ENCODE data around the gene ZNF397. TPM values are rescaled to one million over a fixed set of nuclear protein-coding genes. Genes with fewer than 3 reads are reported as not detected.
"Not testable (repeated sequence)": the region's sequence is repeated elsewhere in the genome, so short reads cannot be mapped to it uniquely, and the experiment has no call there.

ZNF397 gene
- polyA plus RNA-seq, 3 donors = 3.6 to 6.6 (median 3.6) TPM

DNA sequence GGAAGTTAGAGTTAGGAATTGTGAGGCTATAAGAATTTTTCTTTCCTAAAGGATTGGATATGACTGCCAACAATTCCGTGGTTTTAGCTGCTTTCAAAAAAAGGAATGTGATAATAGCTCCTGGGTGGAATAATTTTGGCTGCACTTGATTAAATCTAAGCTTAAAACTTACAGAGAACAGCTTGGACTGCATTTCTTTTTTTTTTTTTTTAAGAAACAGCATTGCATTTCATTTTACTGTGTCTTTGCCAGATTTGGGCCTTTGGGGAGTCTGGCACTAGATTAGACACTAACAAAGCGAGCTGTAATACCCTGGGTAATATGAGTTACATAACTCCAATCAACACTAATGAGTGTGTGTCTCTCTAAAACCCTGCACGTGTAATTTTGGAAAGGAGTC, 37.8 kb upstream of the ZNF397 start:
- no peaks in the 10 kb centered on the region for H3K79me2 ChIP-seq (ENCODE audit: insufficient read depth, low read length)
- no peak overlapping the region for H3K27ac ChIP-seq (ENCODE audit: low read depth in 1 of 2, low read length in 2 of 2)
- WGBS (ENCODE audit: insufficient coverage) = no CpG with 5 or more reads among the region's 3 CpGs
- H3K4me1 ChIP-seq (ENCODE audit: control insufficient read depth in 1 of 2, insufficient read depth in 2 of 2, low read length in 2 of 2) = no peaks in the 10 kb centered on the region
- no peaks in the 10 kb centered on the region for H3K27me3 ChIP-seq (ENCODE audit: control insufficient read depth in 2 of 2, insufficient read depth in 2 of 2, low read length in 2 of 2)
- intact Hi-C loops (cut with micrococcal nuclease) = no loop called here
- no peak overlapping the region for H3K9ac ChIP-seq (ENCODE audit: insufficient read depth, low read length, poor library complexity, severe bottlenecking)
- DNase-seq = no peak
- Mint-ChIP-seq H3K36me3 (no peaks in the 10 kb centered on the region), H3K27ac (no peak overlapping the region), H3K4me1 (no peaks in the 10 kb centered on the region), H3K9me3 (peaks cover 9 to 23% (median 13%) of the 10 kb centered on the region in 7 donors), H3K4me3 (no peak overlapping the region), H3K27me3 (ENCODE audit: low read depth in 3 of 3) (peaks cover 0 to 1% (median 0%) of the 10 kb centered on the region in 3 donors)
- no peaks in the 10 kb centered on the region for H4K20me1 ChIP-seq (ENCODE audit: insufficient read depth, low read length)
- H2AFZ ChIP-seq (ENCODE audit: insufficient read depth, low read depth, low read length, poor library complexity, severe bottlenecking) = no peak overlapping the region
- TF ChIP-seq, protein P1, sequence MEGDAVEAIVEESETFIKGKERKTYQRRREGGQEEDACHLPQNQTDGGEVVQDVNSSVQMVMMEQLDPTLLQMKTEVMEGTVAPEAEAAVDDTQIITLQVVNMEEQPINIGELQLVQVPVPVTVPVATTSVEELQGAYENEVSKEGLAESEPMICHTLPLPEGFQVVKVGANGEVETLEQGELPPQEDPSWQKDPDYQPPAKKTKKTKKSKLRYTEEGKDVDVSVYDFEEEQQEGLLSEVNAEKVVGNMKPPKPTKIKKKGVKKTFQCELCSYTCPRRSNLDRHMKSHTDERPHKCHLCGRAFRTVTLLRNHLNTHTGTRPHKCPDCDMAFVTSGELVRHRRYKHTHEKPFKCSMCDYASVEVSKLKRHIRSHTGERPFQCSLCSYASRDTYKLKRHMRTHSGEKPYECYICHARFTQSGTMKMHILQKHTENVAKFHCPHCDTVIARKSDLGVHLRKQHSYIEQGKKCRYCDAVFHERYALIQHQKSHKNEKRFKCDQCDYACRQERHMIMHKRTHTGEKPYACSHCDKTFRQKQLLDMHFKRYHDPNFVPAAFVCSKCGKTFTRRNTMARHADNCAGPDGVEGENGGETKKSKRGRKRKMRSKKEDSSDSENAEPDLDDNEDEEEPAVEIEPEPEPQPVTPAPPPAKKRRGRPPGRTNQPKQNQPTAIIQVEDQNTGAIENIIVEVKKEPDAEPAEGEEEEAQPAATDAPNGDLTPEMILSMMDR (IDR thresholded peaks at IDR 0.05) = no peak
- no peak overlapping the region for H3K4me2 ChIP-seq (replicated peaks; ENCODE audit: extremely low read depth, low read length, poor library complexity, severe bottlenecking)
- no peaks in the 10 kb centered on the region for H3K36me3 ChIP-seq (replicated peaks in 1 of 2; ENCODE audit: control insufficient read depth in 1 of 2, insufficient read depth in 2 of 2, low read length in 2 of 2)
- H3K4me3 ChIP-seq (replicated peaks in 1 of 3; ENCODE audit: low read depth in 2 of 3, low read length in 3 of 3) = no peak overlapping the region
- H3K9me3 ChIP-seq (replicated peaks in 1 of 2; ENCODE audit: control insufficient read depth in 1 of 2, insufficient read depth in 1 of 2, low read length in 2 of 2) = peaks cover 0 to 4% of the 10 kb centered on the region in 2 donors

DNA sequence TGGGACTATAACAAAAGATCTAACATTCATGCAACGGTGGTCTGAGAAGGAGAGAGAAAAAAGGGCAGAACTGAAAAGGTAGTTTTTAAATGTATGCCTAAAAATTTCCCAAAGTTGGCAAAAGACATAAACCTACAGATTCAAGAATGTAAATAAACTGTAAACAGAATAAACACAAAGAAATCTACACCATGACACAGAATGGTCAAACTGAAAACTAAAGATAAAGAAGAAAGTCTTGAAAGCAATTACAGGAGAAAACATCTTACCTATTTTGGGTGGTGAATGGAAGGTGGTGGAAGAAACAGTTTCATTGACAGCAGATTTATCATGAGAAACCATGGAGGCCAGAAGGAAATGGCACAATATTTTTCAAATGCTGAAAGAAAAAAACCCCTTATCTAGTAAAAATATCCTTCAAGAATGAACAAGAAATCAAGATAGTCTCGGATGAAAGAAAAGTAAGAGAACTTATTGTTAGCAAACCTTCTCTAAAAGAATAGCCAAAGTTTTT, 35.6 kb upstream of the ZNF397 start:
- Histone ChIP-seq H3K27ac (ENCODE audit: low read depth in 1 of 2, low read length in 2 of 2) (no peak overlapping the region), H4K20me1 (ENCODE audit: insufficient read depth, low read length) (no peaks in the 10 kb centered on the region), H3K9me3 (replicated peaks in 1 of 2; ENCODE audit: control insufficient read depth in 1 of 2, insufficient read depth in 1 of 2, low read length in 2 of 2) (peaks cover 0 to 4% of the 10 kb centered on the region in 2 donors), H3K36me3 (replicated peaks in 1 of 2; ENCODE audit: control insufficient read depth in 1 of 2, insufficient read depth in 2 of 2, low read length in 2 of 2) (no peaks in the 10 kb centered on the region), H3K27me3 (ENCODE audit: control insufficient read depth in 2 of 2, insufficient read depth in 2 of 2, low read length in 2 of 2) (no peaks in the 10 kb centered on the region), H3K79me2 (ENCODE audit: insufficient read depth, low read length) (no peaks in the 10 kb centered on the region), H2AFZ (ENCODE audit: insufficient read depth, low read depth, low read length, poor library complexity, severe bottlenecking) (no peak overlapping the region), H3K4me1 (ENCODE audit: control insufficient read depth in 1 of 2, insufficient read depth in 2 of 2, low read length in 2 of 2) (no peaks in the 10 kb centered on the region), H3K9ac (ENCODE audit: insufficient read depth, low read length, poor library complexity, severe bottlenecking) (no peak overlapping the region), H3K4me3 (replicated peaks in 1 of 3; ENCODE audit: low read depth in 2 of 3, low read length in 3 of 3) (no peak overlapping the region), H3K4me2 (replicated peaks; ENCODE audit: extremely low read depth, low read length, poor library complexity, severe bottlenecking) (no peak overlapping the region)
- TF ChIP-seq, protein P1 (IDR thresholded peaks at IDR 0.05) = no peak
- no peaks in the 10 kb centered on the region for H3K36me3 Mint-ChIP-seq
- H3K27me3 Mint-ChIP-seq (ENCODE audit: low read depth in 3 of 3) = peaks cover 0 to 1% (median 0%) of the 10 kb centered on the region in 3 donors
- no peaks in the 10 kb centered on the region for H3K4me1 Mint-ChIP-seq
- WGBS (ENCODE audit: insufficient coverage) = no CpG with 5 or more reads among the region's 2 CpGs
- H3K4me3 Mint-ChIP-seq = no peak overlapping the region
- peaks cover 9 to 23% (median 13%) of the 10 kb centered on the region in 7 donors for H3K9me3 Mint-ChIP-seq
- no peak overlapping the region for H3K27ac Mint-ChIP-seq
- intact Hi-C loops (cut with micrococcal nuclease) = no loop called here
- DNase-seq = no peak

DNA sequence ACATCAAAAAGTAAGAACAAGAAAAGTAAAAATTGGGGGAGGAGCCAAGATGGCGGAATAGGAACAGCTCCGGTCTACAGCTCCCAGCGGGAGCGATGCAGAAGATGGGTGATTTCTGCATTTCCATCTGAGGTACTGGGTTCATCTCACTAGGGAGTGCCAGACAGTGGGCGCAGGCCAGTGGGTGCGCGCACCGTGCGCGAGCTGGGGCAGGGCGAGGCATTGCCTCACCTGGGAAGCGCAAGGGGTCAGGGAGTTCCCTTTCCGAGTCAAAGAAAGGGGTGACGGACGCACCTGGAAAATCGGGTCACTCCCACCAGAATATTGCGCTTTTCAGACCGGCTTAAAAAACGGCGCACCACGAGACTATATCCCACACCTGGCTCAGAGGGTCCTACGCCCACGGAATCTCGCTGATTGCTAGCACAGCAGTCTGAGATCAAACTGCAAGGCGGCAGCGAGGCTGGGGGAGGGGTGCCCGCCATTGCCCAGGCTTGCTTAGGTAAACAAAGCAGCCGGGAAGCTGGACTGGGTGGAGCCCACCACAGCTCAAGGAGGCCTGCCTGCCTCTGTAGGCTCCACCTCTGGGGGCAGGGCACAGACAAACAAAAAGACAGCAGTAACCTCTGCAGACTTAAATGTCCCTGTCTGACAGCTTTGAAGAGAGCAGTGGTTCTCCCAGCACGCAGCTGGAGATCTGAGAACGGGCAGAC, 34.9 kb upstream of the ZNF397 start:
- H3K9ac ChIP-seq (ENCODE audit: insufficient read depth, low read length, poor library complexity, severe bottlenecking); H3K4me2 ChIP-seq (replicated peaks; ENCODE audit: extremely low read depth, low read length, poor library complexity, severe bottlenecking); H3K27me3 ChIP-seq (ENCODE audit: control insufficient read depth in 2 of 2, insufficient read depth in 2 of 2, low read length in 2 of 2); H3K27ac ChIP-seq (ENCODE audit: low read depth in 1 of 2, low read length in 2 of 2); H3K4me1 Mint-ChIP-seq; H3K4me3 Mint-ChIP-seq; DNase-seq; H3K27ac Mint-ChIP-seq; H3K36me3 ChIP-seq (replicated peaks in 1 of 2; ENCODE audit: control insufficient read depth in 1 of 2, insufficient read depth in 2 of 2, low read length in 2 of 2); H3K4me3 ChIP-seq (replicated peaks in 1 of 3; ENCODE audit: low read depth in 2 of 3, low read length in 3 of 3); H3K36me3 Mint-ChIP-seq; H2AFZ ChIP-seq (ENCODE audit: insufficient read depth, low read depth, low read length, poor library complexity, severe bottlenecking); H3K9me3 ChIP-seq (replicated peaks in 1 of 2; ENCODE audit: control insufficient read depth in 1 of 2, insufficient read depth in 1 of 2, low read length in 2 of 2); H3K27me3 Mint-ChIP-seq (ENCODE audit: low read depth in 3 of 3); H3K79me2 ChIP-seq (ENCODE audit: insufficient read depth, low read length); intact Hi-C loops (cut with micrococcal nuclease); H4K20me1 ChIP-seq (ENCODE audit: insufficient read depth, low read length); H3K4me1 ChIP-seq (ENCODE audit: control insufficient read depth in 1 of 2, insufficient read depth in 2 of 2, low read length in 2 of 2): not testable (repeated sequence)
- WGBS (ENCODE audit: insufficient coverage) = 100% methylated on average over 4 of the region's 30 CpGs
- H3K9me3 Mint-ChIP-seq = peaks cover 9 to 23% (median 13%) of the 10 kb centered on the region in 7 donors
